NCI-H82 (cell line): Measurements from ENCODE around the gene LIN7B.

ENCODE experiments used
- DNase-seq: peaks from one replicate; lab custom pipeline; 2025; lab: John Stamatoyannopoulos, UW

LIN7B gene

GRCh38 chr19:49094505-49095482, 19.4 kb upstream of the LIN7B start:
- no peak for DNase-seq

GRCh38 chr19:49097453-49098288, 16.5 kb upstream of the LIN7B start:
- peak; percentile 85 for DNase-seq

DNA sequence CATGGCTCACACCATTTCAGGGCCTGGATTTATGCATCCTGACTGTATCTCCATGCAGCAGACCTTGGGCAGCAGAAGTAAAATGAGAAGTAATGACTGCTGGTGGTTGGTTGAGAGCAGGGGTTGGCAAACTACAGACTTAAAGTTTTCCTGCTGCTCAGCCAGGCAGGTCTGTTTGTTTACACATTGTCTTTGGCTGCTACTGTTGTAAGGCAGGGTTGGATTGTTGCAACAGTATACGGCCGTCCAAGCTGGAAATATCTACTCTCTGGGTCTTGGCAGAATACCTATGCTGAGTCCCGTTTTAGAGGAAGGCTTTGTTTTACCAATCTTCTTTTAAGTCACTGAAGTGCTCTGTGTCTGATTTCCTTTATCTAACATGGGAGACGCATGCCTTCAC, 15.4 kb upstream of the LIN7B start:
- no peak for DNase-seq

GRCh38 chr19:49101160-49101559, 13.0 kb upstream of the LIN7B start:
- DNase-seq, result no peak

- DNase-seq, result no peak
Observed at GRCh38 chr19:49102303-49102702, 11.9 kb upstream of the LIN7B start.

GRCh38 chr19:49103331-49104085, 10.7 kb upstream of the LIN7B start:
- peak; percentile 43 for DNase-seq

DNA sequence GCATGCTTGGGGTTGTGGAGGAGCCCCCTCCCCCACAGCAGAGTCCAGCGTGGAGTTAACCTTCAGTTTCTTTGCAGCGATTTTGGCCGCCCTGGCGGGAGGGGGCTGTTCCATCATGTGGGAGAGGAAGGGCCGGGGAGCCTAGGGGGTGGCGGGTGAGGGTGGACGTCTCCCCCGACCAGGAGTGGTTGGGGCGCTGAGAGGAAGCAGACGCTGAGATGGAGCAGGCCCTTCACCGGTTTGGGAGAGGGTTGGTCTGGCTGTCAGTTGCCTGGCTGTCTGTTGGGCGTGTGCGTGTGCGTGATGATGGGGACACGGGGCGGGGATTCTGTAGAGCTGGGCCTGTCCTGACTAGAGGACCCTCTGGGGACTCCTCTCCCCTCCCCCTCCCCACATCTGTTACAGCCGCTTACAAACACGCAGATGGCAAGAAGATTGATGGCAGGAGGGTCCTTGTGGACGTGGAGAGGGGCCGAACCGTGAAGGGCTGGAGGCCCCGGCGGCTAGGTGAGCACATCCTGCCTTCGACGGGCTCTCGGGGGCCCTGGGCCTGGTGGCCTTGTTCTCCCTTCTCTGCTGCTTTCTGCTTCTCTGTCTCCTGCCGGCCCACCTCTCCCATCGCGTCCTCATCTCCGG, 9.8 kb upstream of the LIN7B start:
- DNase-seq, result peak; percentile 97

GRCh38 chr19:49106648-49107135, 7.5 kb upstream of the LIN7B start:
- peak; percentile 71 for DNase-seq

DNA sequence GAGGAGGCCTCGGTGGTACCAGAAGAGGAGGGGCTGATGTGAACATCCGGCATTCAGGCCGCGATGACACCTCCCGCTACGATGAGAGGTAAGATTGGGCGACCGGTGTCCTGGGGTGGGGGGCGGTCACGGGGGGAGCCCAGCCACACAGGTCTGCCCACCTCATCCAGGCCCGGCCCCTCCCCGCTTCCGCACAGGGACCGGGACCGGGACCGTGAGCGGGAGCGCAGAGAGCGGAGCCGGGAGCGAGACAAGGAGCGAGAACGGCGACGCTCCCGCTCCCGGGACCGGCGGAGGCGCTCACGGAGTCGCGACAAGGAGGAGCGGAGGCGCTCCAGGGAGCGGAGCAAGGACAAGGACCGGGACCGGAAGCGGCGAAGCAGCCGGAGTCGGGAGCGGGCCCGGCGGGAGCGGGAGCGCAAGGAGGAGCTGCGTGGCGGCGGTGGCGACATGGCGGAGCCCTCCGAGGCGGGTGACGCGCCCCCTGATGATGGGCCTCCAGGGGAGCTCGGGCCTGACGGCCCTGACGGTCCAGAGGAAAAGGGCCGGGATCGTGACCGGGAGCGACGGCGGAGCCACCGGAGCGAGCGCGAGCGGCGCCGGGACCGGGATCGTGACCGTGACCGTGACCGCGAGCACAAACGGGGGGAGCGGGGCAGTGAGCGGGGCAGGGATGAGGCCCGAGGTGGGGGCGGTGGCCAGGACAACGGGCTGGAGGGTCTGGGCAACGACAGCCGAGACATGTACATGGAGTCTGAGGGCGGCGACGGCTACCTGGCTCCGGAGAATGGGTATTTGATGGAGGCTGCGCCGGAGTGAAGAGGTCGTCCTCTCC, 6.3 kb upstream of the LIN7B start:
- DNase-seq, result no peak

DNA sequence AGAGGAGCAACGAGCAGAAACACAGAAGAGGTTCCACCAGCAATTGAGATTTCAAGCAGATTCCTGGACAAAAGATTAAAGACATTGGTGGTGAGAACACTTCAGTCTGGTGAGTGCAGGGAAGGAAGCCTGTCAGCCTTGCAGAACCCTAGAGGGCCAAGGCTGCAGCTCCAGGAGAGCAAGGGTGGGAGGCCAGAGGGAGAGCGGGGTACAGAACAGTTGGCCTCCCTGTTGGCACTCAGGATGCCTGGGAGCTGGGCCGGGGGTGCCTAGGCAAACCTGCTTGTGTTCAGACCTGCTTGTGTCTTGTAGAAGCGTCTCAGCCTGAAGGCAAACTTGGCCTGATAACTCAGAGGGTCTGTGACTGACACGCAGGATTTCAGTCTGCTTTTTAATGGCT, 5.1 kb upstream of the LIN7B start:
- DNase-seq, result no peak

GRCh38 chr19:49109569-49110233, 4.5 kb upstream of the LIN7B start:
- DNase-seq, result no peak

GRCh38 chr19:49110567-49110966, 3.6 kb upstream of the LIN7B start:
- DNase-seq, result no peak

DNA sequence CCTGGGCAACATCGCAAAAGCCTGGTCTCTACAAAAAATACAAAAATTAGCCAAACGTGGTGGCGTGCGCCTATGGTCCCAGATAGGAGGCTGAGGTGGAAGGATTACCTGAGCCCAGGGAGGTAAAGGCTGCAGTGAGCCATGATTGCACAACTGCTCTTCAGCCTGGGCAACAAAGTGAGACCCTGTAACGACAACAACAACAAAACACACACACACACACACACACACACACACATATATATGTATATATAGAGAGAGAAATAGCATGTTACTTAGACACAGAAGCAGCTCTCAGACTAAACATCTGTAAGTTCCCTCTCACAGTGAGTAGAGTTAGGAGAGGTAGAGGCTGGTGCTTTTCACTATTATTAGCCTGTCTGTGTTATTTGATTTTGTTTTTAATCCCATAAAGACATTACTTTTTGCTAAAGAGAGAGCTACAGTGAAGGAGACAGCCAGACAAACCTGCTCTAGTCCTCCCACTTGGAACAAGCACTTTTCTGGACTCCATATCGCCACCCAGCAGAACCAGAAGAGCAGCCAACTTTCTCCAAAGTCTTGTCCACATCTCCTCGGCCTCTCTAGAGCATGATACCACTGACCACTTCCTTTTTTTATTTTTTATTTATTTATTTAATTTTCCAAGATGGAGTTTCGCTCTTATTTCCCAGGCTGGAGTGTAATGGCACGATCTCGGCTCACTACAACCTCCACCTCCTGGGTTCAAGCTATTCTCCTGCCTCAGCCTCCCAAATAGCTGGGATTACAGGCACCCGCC, 2.8 kb upstream of the LIN7B start:
- DNase-seq, result no peak

GRCh38 chr19:49114630-49115363, 627 bp downstream of the LIN7B start:
- DNase-seq, result peak; percentile 81

DNA sequence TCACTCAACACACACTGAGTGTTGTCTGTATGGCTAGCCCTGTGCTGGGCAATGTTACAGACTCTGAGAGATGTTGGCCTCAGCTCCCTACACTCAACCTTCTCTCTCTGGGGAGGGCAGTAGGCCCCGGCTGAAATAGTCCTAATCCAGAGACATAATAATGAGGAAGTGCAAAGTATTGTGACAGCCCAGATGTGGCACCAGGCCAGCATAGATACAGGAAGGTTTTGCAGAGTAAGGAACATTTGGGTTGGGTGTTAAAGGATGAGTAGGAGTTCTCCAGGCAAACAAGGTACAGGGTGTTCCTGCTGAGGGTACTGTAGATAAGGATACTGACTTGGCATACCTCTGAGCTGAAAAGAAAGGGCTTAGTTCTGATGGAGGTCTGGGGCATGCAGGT, 2.4 kb downstream of the LIN7B start:
- no peak for DNase-seq

DNA sequence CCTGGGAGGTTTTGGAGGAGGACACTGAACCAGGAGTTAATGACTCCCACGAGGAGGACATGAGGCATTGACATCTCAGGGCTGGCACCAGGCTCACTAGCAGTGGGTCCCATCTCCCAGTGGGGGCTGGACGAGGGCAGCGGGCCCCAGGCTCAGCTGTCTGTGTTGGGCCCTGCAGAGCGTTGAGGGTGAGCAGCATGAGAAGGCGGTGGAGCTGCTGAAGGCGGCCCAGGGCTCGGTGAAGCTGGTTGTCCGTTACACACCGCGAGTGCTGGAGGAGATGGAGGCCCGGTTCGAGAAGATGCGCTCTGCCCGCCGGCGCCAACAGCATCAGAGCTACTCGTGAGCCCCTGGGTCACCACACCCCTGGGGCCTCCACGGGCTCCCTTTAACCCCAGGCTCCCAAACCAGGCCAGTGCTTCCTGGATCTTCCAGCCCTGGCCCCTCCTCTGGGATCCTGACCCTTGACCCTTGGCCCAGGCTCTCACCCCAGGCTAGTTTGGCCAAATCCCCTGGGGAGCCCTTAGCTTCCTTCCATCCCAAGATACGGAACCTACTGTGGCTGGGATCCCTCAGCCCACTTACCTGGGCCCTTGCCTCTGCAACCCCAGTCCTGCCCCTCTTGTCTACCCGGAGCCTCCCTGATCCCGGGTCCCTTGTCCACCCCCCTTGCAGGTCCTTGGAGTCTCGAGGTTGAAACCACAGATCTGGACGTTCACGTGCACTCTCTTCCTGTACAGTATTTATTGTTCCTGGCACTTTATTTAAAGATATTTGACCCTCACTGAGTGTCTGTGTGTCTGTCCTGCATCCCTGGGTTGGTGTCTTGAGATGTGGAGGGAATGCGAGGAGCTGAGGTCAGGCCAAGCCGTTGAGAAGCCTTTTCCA, 3.8 kb downstream of the LIN7B start:
- DNase-seq, result no peak
